Fibroblast of pulmonary artery (primary cell): Measurements from ENCODE around the gene LGALS14.
"Not testable (repeated sequence)": the region's sequence is repeated elsewhere in the genome, so short reads cannot be mapped to it uniquely, and the experiment has no call there.

Experiments
- DNase-seq: peaks from one replicate; pipeline ENCODE4 v3.0.0-alpha.2; 2010; ENCODE audit warnings: low read depth
- H3K4me3 ChIP-seq: replicated peaks from 2 replicates; pipeline ENCODE4 v1.5.1; 2011; ENCODE audit warnings: low read depth, mild to moderate bottlenecking, control low read depth, low read length, moderate library complexity
- TF ChIP-seq, protein P1 (sequence below): IDR thresholded peaks from 2 replicates; pipeline ENCODE4 v1.5.1; 2011; ENCODE audit warnings: mild to moderate bottlenecking, control low read depth, low read length, inconsistent platforms; ENCODE audit errors: missing control alignments

Gene LGALS14

DNA sequence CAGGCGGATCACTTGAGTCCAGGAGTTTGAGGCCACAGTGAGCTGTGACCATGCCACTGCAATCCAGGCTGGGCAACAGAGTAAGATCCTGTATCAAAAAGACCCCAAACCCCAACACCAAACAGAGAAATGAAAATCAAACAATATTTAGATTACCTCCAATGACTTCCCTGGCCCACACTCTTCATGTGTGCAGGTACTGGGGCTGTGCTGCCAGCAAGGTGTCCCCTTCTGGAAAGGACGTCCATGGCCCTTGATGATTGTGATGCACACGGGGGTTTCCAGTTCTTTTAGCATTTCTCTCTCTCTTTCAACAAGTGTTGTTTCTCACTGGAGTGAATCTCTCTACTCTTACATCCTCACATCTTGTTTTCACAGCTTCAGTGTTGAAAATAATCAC lies 23.7 kb upstream of the LGALS14 start:
- TF ChIP-seq, protein P1, sequence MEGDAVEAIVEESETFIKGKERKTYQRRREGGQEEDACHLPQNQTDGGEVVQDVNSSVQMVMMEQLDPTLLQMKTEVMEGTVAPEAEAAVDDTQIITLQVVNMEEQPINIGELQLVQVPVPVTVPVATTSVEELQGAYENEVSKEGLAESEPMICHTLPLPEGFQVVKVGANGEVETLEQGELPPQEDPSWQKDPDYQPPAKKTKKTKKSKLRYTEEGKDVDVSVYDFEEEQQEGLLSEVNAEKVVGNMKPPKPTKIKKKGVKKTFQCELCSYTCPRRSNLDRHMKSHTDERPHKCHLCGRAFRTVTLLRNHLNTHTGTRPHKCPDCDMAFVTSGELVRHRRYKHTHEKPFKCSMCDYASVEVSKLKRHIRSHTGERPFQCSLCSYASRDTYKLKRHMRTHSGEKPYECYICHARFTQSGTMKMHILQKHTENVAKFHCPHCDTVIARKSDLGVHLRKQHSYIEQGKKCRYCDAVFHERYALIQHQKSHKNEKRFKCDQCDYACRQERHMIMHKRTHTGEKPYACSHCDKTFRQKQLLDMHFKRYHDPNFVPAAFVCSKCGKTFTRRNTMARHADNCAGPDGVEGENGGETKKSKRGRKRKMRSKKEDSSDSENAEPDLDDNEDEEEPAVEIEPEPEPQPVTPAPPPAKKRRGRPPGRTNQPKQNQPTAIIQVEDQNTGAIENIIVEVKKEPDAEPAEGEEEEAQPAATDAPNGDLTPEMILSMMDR: no peak
- no peak for DNase-seq
- H3K4me3 ChIP-seq: no peak overlapping the region

DNA sequence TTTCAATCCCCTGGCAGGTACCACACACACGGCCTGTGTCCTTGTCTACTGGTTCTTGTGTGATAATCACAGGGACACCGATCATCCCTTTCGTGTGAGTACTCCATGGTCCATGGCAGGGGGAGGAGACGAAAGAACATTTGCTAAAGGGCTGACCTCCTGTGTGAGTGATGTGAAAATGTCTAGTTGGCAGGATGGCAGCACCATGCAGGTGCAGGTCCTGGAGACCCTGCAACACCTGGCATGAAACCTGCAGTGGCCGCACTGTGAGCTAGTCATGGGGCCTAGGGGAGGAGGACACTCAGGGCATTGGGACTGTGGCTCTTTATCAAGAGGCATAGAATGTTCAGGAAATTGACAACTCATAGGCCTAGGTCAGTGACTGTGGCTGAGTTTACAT lies 22.9 kb upstream of the LGALS14 start:
- no peak overlapping the region for H3K4me3 ChIP-seq
- TF ChIP-seq, protein P1: no peak

DNA sequence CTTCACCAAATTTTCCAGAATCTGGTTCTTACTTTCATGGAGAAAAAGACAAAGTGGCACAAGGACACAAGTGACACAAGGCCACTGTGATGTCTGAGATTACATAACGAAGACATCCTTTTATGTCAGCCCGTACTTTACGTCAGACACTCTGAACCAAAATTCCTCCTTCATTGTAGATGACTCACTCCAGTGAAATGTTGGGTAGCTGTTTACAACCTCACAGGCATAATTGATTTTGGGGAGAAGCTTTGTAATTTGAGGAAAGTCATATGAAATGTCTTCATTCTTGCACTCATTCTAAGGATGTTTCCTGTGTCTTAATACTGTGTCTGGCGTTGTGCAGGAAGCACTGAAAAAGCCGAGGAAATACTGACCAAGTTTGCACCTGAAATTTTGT lies 20.0 kb upstream of the LGALS14 start:
- TF ChIP-seq, protein P1: no peak
- no peak for DNase-seq
- no peak overlapping the region for H3K4me3 ChIP-seq

More for the DNA sequence above, 22.9 kb upstream of the LGALS14 start:
- DNase-seq: no peak

DNA sequence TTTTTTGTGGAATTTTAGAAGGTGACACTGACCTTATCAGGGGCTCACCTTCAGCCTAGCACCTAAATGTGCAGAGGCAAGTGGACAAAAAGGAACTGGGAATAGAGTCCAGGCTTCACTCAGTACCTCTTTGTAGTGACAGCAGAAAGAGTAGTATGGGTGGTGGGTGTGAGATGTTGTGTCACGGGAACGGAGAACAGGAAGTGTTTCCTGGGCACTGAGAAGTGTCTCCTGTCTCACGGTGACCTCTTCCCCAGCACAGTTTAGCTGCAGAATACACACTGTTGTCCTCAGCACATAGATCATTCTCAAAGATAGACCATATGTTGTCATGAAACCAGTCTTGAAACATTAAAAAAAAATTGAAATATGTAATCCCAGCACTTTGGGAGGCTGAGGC lies 17.5 kb upstream of the LGALS14 start:
- TF ChIP-seq, protein P1: no peak
- DNase-seq: no peak
- H3K4me3 ChIP-seq: no peak overlapping the region

DNA sequence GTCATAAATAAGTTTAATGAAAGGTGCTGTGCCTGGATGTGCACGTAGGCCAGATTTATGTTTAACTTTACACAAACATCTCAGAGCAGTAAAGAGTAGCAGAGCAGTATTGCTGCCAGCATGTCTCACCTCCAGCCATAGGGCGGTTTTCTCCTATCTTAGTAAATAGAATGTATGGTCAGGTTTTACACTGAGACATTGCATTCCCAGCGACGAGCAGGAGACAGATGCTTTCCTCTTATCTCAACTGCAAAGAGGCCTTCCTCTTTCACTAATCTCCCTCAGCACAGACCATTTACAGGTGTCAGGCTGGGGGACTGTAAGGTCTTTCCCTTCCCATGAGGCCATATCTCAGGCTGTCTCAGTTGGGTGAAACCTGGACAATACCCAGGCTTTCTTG lies 15.6 kb upstream of the LGALS14 start:
- not testable (repeated sequence) for H3K4me3 ChIP-seq, DNase-seq

DNA sequence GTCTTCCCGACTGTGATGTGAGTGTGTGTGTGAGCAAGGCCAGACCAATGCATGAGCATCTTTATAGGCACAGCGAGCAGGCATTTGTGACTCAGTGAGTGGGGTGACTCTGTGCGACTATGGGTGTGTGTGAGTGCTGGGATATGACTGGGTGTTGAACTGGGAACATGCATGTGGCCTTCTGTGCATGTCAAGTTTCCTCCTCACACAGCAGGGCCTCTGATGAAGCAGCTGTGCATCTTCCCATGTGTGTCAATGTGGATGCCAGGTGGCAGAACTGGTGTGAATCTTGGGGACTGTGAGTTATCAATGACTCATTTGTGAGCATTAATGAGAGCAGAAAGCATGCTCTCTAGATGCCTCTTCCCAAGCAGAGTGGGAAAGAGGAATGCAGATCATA lies 12.1 kb upstream of the LGALS14 start:
- H3K4me3 ChIP-seq: no peak overlapping the region
- TF ChIP-seq, protein P1: no peak
- no peak for DNase-seq

DNA sequence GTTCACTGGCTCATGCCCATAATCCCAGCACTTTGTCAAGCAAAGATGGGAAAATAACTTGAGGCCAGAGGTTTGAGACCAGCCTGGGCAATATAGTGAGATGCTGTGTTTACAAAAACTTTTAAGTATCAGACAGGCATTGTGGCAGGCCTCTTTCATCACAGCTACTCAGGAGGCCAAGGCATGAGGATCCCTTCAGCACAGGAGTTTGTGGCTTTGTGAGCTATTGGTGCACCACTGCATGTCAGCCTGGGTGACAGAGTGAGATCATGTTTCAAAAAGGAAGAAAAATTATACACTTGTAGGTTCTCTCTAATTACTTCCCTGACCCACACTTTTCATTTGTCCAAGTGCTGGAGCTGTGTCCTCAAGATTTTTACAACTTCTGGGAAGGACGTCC lies 11.5 kb upstream of the LGALS14 start:
- TF ChIP-seq, protein P1: no peak
- no peak for DNase-seq
- H3K4me3 ChIP-seq: no peak overlapping the region

DNA sequence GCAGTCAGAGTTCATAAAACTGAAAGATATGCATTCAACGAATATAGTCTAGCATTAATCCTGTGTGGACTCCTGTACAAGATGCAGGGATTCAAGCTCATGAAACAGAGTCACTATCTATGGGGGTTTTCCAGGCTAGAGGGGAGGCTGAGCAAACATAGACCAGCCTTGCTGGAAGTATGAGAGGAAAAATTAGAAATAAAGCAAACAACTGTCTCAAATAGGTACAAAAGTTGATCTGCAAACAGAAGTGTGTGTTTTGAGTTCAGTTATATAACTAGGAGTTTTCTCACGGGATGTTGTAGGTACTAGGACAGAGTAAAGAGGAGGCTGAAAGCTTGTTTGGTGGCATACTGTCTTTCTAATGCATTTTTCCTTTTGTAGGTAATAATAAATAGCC lies 8.5 kb upstream of the LGALS14 start:
- TF ChIP-seq, protein P1: no peak

More for the DNA sequence above, 8.5 kb upstream of the LGALS14 start:
- no peak overlapping the region for H3K4me3 ChIP-seq
- no peak for DNase-seq
